ENCODE data around the gene ABCC9. TPM values are rescaled to one million over a fixed set of nuclear protein-coding genes. Genes with fewer than 3 reads are reported as not detected.

The ABCC9 gene
- total and polyA plus RNA-seq, 12 donors: 2.1 to 35.0 (median 18.5) TPM

DNA sequence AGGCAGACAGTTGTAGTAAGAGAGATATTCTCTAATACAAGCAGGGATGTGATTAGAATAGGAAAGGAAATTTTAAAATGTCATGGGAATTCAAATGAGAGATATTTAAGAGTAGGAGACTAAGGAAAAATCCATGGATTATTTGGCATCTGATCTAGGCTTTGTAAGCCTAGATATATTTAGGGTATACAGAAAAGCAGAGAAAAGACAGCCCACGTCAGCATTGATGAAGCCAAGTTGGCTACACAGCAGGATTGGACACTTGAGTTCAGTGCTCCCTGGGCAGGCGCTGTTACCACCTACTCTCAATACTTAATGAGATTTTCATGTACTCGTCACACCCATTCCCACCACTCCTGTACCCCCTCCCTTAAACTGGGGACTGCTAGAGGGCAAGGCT is 165.1 kb downstream of the ABCC9 start:
- TF ChIP-seq POLR2A (IDR thresholded peaks at IDR 0.05): no peak
- TF ChIP-seq, protein P1, sequence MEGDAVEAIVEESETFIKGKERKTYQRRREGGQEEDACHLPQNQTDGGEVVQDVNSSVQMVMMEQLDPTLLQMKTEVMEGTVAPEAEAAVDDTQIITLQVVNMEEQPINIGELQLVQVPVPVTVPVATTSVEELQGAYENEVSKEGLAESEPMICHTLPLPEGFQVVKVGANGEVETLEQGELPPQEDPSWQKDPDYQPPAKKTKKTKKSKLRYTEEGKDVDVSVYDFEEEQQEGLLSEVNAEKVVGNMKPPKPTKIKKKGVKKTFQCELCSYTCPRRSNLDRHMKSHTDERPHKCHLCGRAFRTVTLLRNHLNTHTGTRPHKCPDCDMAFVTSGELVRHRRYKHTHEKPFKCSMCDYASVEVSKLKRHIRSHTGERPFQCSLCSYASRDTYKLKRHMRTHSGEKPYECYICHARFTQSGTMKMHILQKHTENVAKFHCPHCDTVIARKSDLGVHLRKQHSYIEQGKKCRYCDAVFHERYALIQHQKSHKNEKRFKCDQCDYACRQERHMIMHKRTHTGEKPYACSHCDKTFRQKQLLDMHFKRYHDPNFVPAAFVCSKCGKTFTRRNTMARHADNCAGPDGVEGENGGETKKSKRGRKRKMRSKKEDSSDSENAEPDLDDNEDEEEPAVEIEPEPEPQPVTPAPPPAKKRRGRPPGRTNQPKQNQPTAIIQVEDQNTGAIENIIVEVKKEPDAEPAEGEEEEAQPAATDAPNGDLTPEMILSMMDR (IDR thresholded peaks at IDR 0.05): no peak
- no peaks in the 10 kb centered on the region for H3K36me3 ChIP-seq (replicated peaks in 1 of 2)
- H3K4me1 ChIP-seq (replicated peaks in 1 of 2): peaks cover 9 to 24% of the 10 kb centered on the region in 2 donors
- 88 to 93% (median 90%) methylated on average over 3 of the region's 3 CpGs for WGBS, 4 donors
- no peak overlapping the region for H3K4me3 ChIP-seq
- H3K27me3 ChIP-seq: no peaks in the 10 kb centered on the region
- H3K9me3 ChIP-seq (replicated peaks in 1 of 3): no peaks in the 10 kb centered on the region
- H3K27ac ChIP-seq: peak overlapping the region in 2 of 5 donors; percentile 14 to 91
- intact Hi-C loops (cut with DNase I): no loop called here
- DNase-seq: no peak

DNA sequence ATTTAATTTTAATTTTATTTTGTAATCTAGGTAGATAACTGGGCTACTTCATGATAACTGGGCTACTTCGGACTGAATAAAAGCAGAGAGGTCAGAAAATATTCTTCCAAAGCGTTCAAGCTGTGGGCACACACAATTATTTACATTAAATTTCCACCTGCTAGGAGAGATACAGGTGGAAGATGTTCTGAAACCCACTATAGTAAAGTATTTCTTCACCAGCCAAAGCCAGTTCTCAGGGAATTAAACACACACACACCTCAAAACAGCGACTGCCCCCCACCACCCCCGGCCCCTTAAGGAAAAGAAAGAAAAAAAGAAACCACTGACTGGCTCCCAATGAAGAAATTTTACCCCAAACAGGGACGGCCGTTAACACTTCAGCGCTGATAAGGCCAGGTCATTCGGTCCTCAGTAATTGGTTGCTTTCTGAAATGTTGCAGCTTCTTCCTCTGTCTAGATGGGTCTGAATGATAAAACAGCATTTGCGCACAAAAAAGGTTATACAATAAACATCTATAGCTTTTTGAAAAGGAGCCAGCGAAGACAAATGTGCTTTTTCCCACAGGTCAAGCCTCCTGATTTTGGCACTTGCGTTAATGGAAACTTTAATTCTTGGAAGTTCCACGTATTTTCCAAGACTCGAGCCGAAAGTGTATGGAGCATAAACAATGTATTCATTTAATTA is 165.9 kb downstream of the ABCC9 start:
- Histone ChIP-seq H3K27me3 (no peaks in the 10 kb centered on the region), H3K27ac (peak overlapping the region; percentile 71 to 96 (median 89)), H3K36me3 (replicated peaks in 1 of 2) (no peaks in the 10 kb centered on the region), H3K9me3 (replicated peaks in 1 of 3) (no peaks in the 10 kb centered on the region), H3K4me3 (peak overlapping the region in 2 of 4 donors; percentile 73), H3K4me1 (replicated peaks in 1 of 2) (peaks cover 3 to 22% of the 10 kb centered on the region in 2 donors)
- DNase-seq: peak in 1 of 7 donors; percentile 20
- intact Hi-C loops (cut with DNase I): no loop called here
- TF ChIP-seq, protein P1 (IDR thresholded peaks at IDR 0.05): no peak
- TF ChIP-seq POLR2A (IDR thresholded peaks at IDR 0.05): peak in 1 of 2 donors; percentile 39
- 14 to 23% (median 20%) methylated on average over 14 of the region's 14 CpGs for WGBS, 4 donors

DNA sequence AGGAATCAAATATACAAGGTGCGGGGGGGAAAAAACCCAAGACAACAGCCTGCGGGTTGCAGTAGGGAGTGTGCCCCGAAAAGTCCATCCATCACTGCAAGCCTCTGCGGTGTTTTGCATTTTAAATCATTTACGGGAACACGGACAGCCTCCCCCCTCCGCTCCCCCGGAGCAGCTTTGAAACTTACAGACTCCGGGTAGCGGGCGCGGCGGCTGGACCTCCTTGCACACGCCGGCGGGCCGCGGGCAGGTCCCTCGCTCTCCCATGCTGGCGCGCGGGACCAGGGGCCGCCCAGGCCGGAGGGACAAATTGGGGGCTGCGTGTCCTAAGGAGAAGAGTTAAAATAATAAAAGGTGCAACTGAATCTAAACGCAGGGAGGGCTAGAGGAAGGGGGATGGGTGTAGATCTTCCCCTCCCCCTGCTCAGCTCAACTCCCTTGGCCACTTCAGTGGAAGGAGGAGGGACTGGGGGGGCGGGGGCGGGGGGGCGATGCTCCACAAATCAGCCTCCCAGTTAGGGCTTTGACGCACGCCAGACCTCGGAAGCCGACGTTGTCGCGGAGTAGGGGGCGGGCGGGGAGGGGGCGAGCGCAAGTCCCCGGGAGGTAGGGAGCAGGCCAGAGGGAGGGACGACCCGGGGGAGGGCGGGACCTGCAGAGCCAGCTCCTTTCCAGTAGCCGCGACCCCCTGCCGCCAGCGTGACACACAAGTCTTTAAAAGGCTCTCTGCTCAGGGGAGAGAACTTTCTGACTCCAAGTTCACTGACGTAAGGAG is 166.7 kb downstream of the ABCC9 start, which contains the start of gene KCNJ8:
Gene KCNJ8 (minus strand): TSS at position 349 of the 775 bp plus-strand sequence. CDS start 1,090 bp downstream, outside the sequence.
- Histone ChIP-seq H3K27ac (peak within 1 kb of the TSS; percentile 74 to 96 (median 89)), H3K4me1 (replicated peaks in 1 of 2) (peaks cover 3 to 26% of the 10 kb centered on the region in 2 donors), H3K9me3 (replicated peaks in 1 of 3) (no peaks in the 10 kb centered on the region), H3K27me3 (no peaks in the 10 kb centered on the region), H3K4me3 (peak within 1 kb of the TSS; percentile 42 to 73 (median 59)), H3K36me3 (replicated peaks in 1 of 2) (no peaks in the 10 kb centered on the region)
- intact Hi-C loops (cut with DNase I): no loop called here
- 0 to 2% (median 1%) methylated on average over 15 to 49 of the region's 49 CpGs for whole genome bisulfite sequencing, 4 donors
- peak; percentile 87 to 97 (median 92) for DNase-seq
- TF ChIP-seq, protein P1 (IDR thresholded peaks at IDR 0.05): no peak
- TF ChIP-seq POLR2A (IDR thresholded peaks at IDR 0.05): peak; percentile 46 to 67

DNA sequence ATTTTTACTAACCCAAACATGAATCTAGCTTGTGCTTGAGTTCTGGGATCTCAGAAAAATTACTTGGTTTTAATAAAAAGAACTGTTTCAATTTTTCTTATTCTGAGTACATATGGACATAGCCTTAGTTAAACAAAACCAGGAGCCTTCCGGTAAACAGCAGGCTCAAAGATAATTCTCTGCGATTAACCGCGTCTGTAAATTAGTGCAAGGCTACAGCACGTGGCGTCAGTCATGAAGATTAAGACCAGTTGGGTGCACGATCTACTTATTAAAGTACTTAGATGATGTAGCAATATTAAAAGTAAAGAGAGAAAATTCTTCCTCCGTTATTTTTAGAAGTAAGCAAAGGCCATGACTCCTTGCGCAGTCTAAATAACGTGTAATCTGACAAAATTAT is 167.4 kb downstream of the ABCC9 start:
- TF ChIP-seq, protein P1 (IDR thresholded peaks at IDR 0.05): no peak
- TF ChIP-seq POLR2A (IDR thresholded peaks at IDR 0.05): no peak
- intact Hi-C loops (cut with DNase I): no loop called here
- Histone ChIP-seq H3K4me3 (peak overlapping the region in 2 of 4 donors; percentile 73), H3K36me3 (replicated peaks in 1 of 2) (no peaks in the 10 kb centered on the region), H3K4me1 (replicated peaks in 1 of 2) (peaks cover 3 to 26% of the 10 kb centered on the region in 2 donors), H3K27ac (peak overlapping the region; percentile 74 to 91 (median 85)), H3K9me3 (replicated peaks in 1 of 3) (no peaks in the 10 kb centered on the region), H3K27me3 (no peaks in the 10 kb centered on the region)
- peak in 1 of 7 donors; percentile 22 for DNase-seq
- WGBS, 4 donors: 3 to 8% (median 7%) methylated on average over 10 of the region's 10 CpGs
